Glutamatergic neuron (in vitro differentiated cells): Measurements from ENCODE around the gene RPS4Y1. TPM values are rescaled to one million over a fixed set of nuclear protein-coding genes. Genes with fewer than 3 reads are reported as not detected.
"Not testable (repeated sequence)": the region's sequence is repeated elsewhere in the genome, so short reads cannot be mapped to it uniquely, and the experiment has no call there.

ENCODE experiments used
- DNase-seq: peaks from one replicate; pipeline ENCODE4 v3.0.0; 2022
- H3K27ac Mint-ChIP-seq: one replicate; pipeline ENCODE4 v1.8.0; 2020; ENCODE audit warnings: mild to moderate bottlenecking, mixed read lengths, inconsistent platforms; ENCODE audit not compliant: unreplicated experiment
- H3K27me3 Mint-ChIP-seq: one replicate; pipeline ENCODE4 v1.8.0; 2020; ENCODE audit warnings: mild to moderate bottlenecking, moderate library complexity, mixed read lengths, inconsistent platforms; ENCODE audit not compliant: unreplicated experiment
- H3K36me3 Mint-ChIP-seq: one replicate; pipeline ENCODE4 v1.8.0; 2020; ENCODE audit warnings: mild to moderate bottlenecking, mixed read lengths, inconsistent platforms; ENCODE audit not compliant: unreplicated experiment
- H3K4me1 Mint-ChIP-seq: one replicate; pipeline ENCODE4 v1.8.0; 2020; ENCODE audit warnings: mild to moderate bottlenecking, low read depth, mixed read lengths, inconsistent platforms; ENCODE audit not compliant: unreplicated experiment
- H3K4me3 Mint-ChIP-seq: one replicate; pipeline ENCODE4 v1.8.0; 2020; ENCODE audit warnings: mild to moderate bottlenecking, mixed read lengths, inconsistent platforms; ENCODE audit not compliant: unreplicated experiment
- H3K9me3 Mint-ChIP-seq: one replicate; pipeline ENCODE4 v1.8.0; 2020; ENCODE audit warnings: mild to moderate bottlenecking, moderate library complexity, mixed read lengths, inconsistent platforms; ENCODE audit not compliant: unreplicated experiment
- CTCF ChIP-seq: fragments of 200-600 bp; sonication (generic); IDR thresholded peaks from one replicate; pipeline ENCODE4 v1.5.0; 2021; ENCODE audit not compliant: partially characterized antibody, unreplicated experiment
- long read RNA-seq: library from polyadenylated mRNA; unstranded; transcript quantifications from one replicate; pipeline ENCODE4 v2.0.0, GENCODE V29; 2020; ENCODE audit not compliant: unreplicated experiment
- total RNA-seq: library from RNA; stranded (reverse); fragmentation: NEBNext Ultra II Directional; extraction: Animal tissue kit (Norgen Biotek cat#: 25700); gene quantifications from one replicate; pipeline ENCODE4 v1.2.1, GENCODE V29; 2021; ENCODE audit not compliant: unreplicated experiment

RPS4Y1 gene
- 152 TPM for total RNA-seq
- long read RNA-seq, transcript RPS4Y1-202 (7 exons, 811 nt): minor isoform, 5 of 212 reads
- long read RNA-seq, transcript RPS4Y1-201 (7 exons, 1,305 nt): major isoform, 192 of 212 reads
- long read RNA-seq, partial matches to known transcripts: 13 of 212 reads
- long read RNA-seq, other reads (novel, unspliced or antisense): 1 of 212 reads

GRCh38 chrY:2841471-2841893 lies at the start of gene RPS4Y1:
TSS of gene RPS4Y1 (plus strand) at chrY:2841602. CDS start at chrY:2841625, 23 bp downstream.
- H3K27ac Mint-ChIP-seq: peak within 1 kb of the TSS; percentile 93
- no peak for TF ChIP-seq CTCF
- peak within 1 kb of the TSS; percentile 95 for H3K4me3 Mint-ChIP-seq
- no peaks in the 10 kb centered on the region for H3K4me1 Mint-ChIP-seq
- H3K36me3 Mint-ChIP-seq: no peaks in the 10 kb centered on the region
- no peaks in the 10 kb centered on the region for H3K9me3 Mint-ChIP-seq
- DNase-seq: peak; percentile 24
- peaks cover 2% of the 10 kb centered on the region for H3K27me3 Mint-ChIP-seq

GRCh38 chrY:2796977-2797523 lies 44.4 kb upstream of the RPS4Y1 start:
- Mint-ChIP-seq H3K27ac (no peak overlapping the region), H3K27me3 (peaks cover 3% of the 10 kb centered on the region), H3K4me1 (no peaks in the 10 kb centered on the region), H3K4me3 (no peak overlapping the region), H3K9me3 (no peaks in the 10 kb centered on the region), H3K36me3 (no peaks in the 10 kb centered on the region)
- no peak for DNase-seq
- TF ChIP-seq CTCF: no peak

GRCh38 chrY:2797991-2798390 lies 43.4 kb upstream of the RPS4Y1 start:
- no peak for TF ChIP-seq CTCF
- Mint-ChIP-seq H3K27ac (no peak overlapping the region), H3K9me3 (no peaks in the 10 kb centered on the region), H3K27me3 (peaks cover 3% of the 10 kb centered on the region), H3K4me3 (no peak overlapping the region), H3K4me1 (no peaks in the 10 kb centered on the region), H3K36me3 (no peaks in the 10 kb centered on the region)
- DNase-seq: no peak

- peak; percentile 30 for TF ChIP-seq CTCF
- H3K4me1 Mint-ChIP-seq: no peaks in the 10 kb centered on the region
- H3K27me3 Mint-ChIP-seq: peaks cover 3% of the 10 kb centered on the region
- DNase-seq: no peak
- peaks cover 1% of the 10 kb centered on the region for H3K9me3 Mint-ChIP-seq
- no peaks in the 10 kb centered on the region for H3K36me3 Mint-ChIP-seq
- H3K27ac Mint-ChIP-seq: no peak overlapping the region
- no peak overlapping the region for H3K4me3 Mint-ChIP-seq
These were observed 41.2 kb upstream of the RPS4Y1 start for GRCh38 chrY:2800246-2800645.

GRCh38 chrY:2817146-2817896 lies 24.1 kb upstream of the RPS4Y1 start:
- H3K27me3 Mint-ChIP-seq, H3K27ac Mint-ChIP-seq, H3K4me1 Mint-ChIP-seq, H3K36me3 Mint-ChIP-seq, H3K9me3 Mint-ChIP-seq, H3K4me3 Mint-ChIP-seq, DNase-seq: not testable (repeated sequence)
